Measurements from ENCODE around the gene HACD3. TPM values are rescaled to one million over a fixed set of nuclear protein-coding genes. Genes with fewer than 3 reads are reported as not detected.

The HACD3 gene
- total and polyA plus RNA-seq, 2 donors (not counting 1 experiment from before 2014, with no cell fraction given), result 4.5 to 18.8 TPM

GRCh38 chr15:65618560-65619109 is 88.4 kb downstream of the HACD3 start:
- Histone ChIP-seq H4K20me1 (ENCODE audit: control insufficient read depth, insufficient read depth, low read length, poor library complexity, severe bottlenecking) (no peaks in the 10 kb centered on the region), H3K4me2 (replicated peaks; ENCODE audit: low read depth, low read length, poor library complexity, severe bottlenecking) (no peak overlapping the region), H3K27me3 (replicated peaks in 1 of 4; ENCODE audit: control extremely low read depth in 1 of 4, control insufficient read depth in 3 of 4, insufficient read depth in 4 of 4, low read length in 3 of 4) (no peaks in the 10 kb centered on the region), H2AFZ (ENCODE audit: insufficient read depth, low read depth, low read length, poor library complexity, severe bottlenecking) (no peak overlapping the region), H3K4me3 (ENCODE audit: control extremely low read depth in 1 of 5, extremely low read depth in 1 of 5, insufficient read depth in 1 of 5, low read depth in 2 of 5, low read length in 4 of 5) (no peak overlapping the region), H3K27ac (ENCODE audit: low read length in 2 of 2) (no peak overlapping the region), H3K4me1 (ENCODE audit: control insufficient read depth in 2 of 2, insufficient read depth in 2 of 2, low read length in 2 of 2) (no peaks in the 10 kb centered on the region), H3K79me2 (ENCODE audit: control insufficient read depth, insufficient read depth, low read length) (no peaks in the 10 kb centered on the region), H3K9me3 (ENCODE audit: control extremely low read depth in 1 of 3, control insufficient read depth in 2 of 3, insufficient read depth in 1 of 3, low read length in 2 of 3) (no peaks in the 10 kb centered on the region), H3K36me3 (replicated peaks in 1 of 2; ENCODE audit: control extremely low read depth in 1 of 2, control insufficient read depth in 1 of 2, extremely low read depth in 1 of 2, insufficient read depth in 2 of 2, low read length in 1 of 2) (no peaks in the 10 kb centered on the region), H3K9ac (ENCODE audit: low read length) (no peak overlapping the region)
- intact Hi-C loops (cut with micrococcal nuclease), result no loop called here
- no peak overlapping the region for H3K4me3 Mint-ChIP-seq
- DNase-seq, result no peak
- 88% methylated on average over 4 of the region's 5 CpGs for WGBS (ENCODE audit: insufficient coverage)
- TF ChIP-seq CTCF (IDR thresholded peaks at IDR 0.05) (no peak), EZH2 (IDR thresholded peaks at IDR 0.05; ENCODE audit: borderline replicate concordance, insufficient read depth, low read depth, low read length, poor library complexity, severe bottlenecking) (no peak)
- no peaks in the 10 kb centered on the region for H3K4me1 Mint-ChIP-seq
- no peaks in the 10 kb centered on the region for H3K27me3 Mint-ChIP-seq
- no peak overlapping the region for H3K27ac Mint-ChIP-seq
- ChIA-PET CTCF (interaction anchor here (0.9 kb wide), 1 partner anchor 879 kb away, joined by 4 read pairs; no protein-coding TSS in a partner anchor), POLR2A (no interaction called here)
- no peaks in the 10 kb centered on the region for H3K9me3 Mint-ChIP-seq (ENCODE audit: insufficient read depth)
- no peak for ATAC-seq (ENCODE audit: low read depth)

- H2AFZ ChIP-seq (ENCODE audit: insufficient read depth, low read depth, low read length, poor library complexity, severe bottlenecking), result no peak overlapping the region
- H3K27me3 ChIP-seq (replicated peaks in 1 of 4; ENCODE audit: control extremely low read depth in 1 of 4, control insufficient read depth in 3 of 4, insufficient read depth in 4 of 4, low read length in 3 of 4), result no peaks in the 10 kb centered on the region
- H3K4me3 ChIP-seq (ENCODE audit: control extremely low read depth in 1 of 5, extremely low read depth in 1 of 5, insufficient read depth in 1 of 5, low read depth in 2 of 5, low read length in 4 of 5), result no peak overlapping the region
- H3K4me2 ChIP-seq (replicated peaks; ENCODE audit: low read depth, low read length, poor library complexity, severe bottlenecking), result no peak overlapping the region
- ChIA-PET POLR2A (no interaction called here), CTCF (interaction anchor here (1.3 kb wide), 1 partner anchor 9 kb away, joined by 3 read pairs; no protein-coding TSS in a partner anchor)
- H3K36me3 ChIP-seq (replicated peaks in 1 of 2; ENCODE audit: control extremely low read depth in 1 of 2, control insufficient read depth in 1 of 2, extremely low read depth in 1 of 2, insufficient read depth in 2 of 2, low read length in 1 of 2), result no peaks in the 10 kb centered on the region
- DNase-seq (no peak), ATAC-seq (ENCODE audit: low read depth) (no peak)
- no peak overlapping the region for H3K9ac ChIP-seq (ENCODE audit: low read length)
- H3K9me3 ChIP-seq (ENCODE audit: control extremely low read depth in 1 of 3, control insufficient read depth in 2 of 3, insufficient read depth in 1 of 3, low read length in 2 of 3), result no peaks in the 10 kb centered on the region
- no peaks in the 10 kb centered on the region for H3K4me1 Mint-ChIP-seq
- H3K79me2 ChIP-seq (ENCODE audit: control insufficient read depth, insufficient read depth, low read length), result no peaks in the 10 kb centered on the region
- H3K9me3 Mint-ChIP-seq (ENCODE audit: insufficient read depth), result no peaks in the 10 kb centered on the region
- no peak overlapping the region for H3K27ac ChIP-seq (ENCODE audit: low read length in 2 of 2)
- H3K27ac Mint-ChIP-seq, result no peak overlapping the region
- no peaks in the 10 kb centered on the region for H3K4me1 ChIP-seq (ENCODE audit: control insufficient read depth in 2 of 2, insufficient read depth in 2 of 2, low read length in 2 of 2)
- 100% methylated on average over 2 of the region's 5 CpGs for WGBS (ENCODE audit: insufficient coverage)
- intact Hi-C loops (cut with micrococcal nuclease), result no loop called here
- TF ChIP-seq EZH2 (IDR thresholded peaks at IDR 0.05; ENCODE audit: borderline replicate concordance, insufficient read depth, low read depth, low read length, poor library complexity, severe bottlenecking), result no peak
- no peak for TF ChIP-seq CTCF (IDR thresholded peaks at IDR 0.05)
- no peak overlapping the region for H3K4me3 Mint-ChIP-seq
- H4K20me1 ChIP-seq (ENCODE audit: control insufficient read depth, insufficient read depth, low read length, poor library complexity, severe bottlenecking), result no peaks in the 10 kb centered on the region
- H3K27me3 Mint-ChIP-seq, result no peaks in the 10 kb centered on the region
Measured at GRCh38 chr15:65619626-65620290, 89.5 kb downstream of the HACD3 start.

All from B cell (primary cell).